CD4-positive, alpha-beta T cell treated with Interleukin-17A for 1 hour (primary cell): Measurements from ENCODE around the gene LRRC73.
"Not testable (repeated sequence)": the region's sequence is repeated elsewhere in the genome, so short reads cannot be mapped to it uniquely, and the experiment has no call there.

ENCODE experiments used
- DNase-seq: peaks from one replicate; pipeline ENCODE4 v3.0.0-alpha.2; 2020

LRRC73 gene

DNA sequence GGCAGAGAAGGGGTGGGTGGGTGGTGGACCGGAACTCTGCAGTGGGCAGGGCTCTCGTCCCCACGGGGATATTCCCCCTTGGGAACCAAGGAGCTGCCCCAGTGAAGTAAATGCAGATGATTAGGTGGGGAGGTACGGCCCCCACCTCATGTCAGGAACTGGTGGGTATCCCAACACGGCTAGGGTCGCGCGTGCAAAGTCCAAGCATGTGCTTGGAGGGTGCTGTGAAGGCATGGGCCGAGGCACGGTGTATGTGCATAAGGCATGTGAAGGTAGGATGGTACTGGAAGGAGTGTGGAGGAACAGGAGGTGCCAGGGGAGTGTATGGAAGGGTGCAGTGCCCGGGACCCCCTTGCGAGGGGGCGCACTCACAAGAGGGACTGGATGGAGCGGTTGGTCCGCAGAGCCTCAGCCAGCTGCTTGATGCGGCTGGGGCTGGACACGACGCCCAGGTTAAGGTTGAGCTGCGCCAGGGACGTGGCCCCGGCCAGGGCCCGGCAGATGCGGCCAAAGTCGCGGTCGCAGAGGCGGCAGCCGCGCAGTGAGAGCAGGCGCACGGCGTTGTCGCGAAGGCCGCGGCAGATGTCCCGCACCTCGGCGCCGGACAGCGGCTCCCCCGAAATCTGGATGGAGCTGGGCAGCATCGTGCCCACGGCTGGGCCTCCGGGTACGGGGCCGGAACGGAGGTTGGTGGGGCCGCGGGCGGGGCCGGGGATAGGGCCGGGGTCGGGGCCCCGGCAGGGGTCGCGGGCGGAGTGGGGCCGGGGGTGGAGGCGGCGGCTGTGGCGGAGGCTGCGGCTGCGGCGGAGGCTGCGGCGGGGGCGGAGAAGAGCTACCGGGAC, 783 bp downstream of the LRRC73 start:
- no peak for DNase-seq

DNA sequence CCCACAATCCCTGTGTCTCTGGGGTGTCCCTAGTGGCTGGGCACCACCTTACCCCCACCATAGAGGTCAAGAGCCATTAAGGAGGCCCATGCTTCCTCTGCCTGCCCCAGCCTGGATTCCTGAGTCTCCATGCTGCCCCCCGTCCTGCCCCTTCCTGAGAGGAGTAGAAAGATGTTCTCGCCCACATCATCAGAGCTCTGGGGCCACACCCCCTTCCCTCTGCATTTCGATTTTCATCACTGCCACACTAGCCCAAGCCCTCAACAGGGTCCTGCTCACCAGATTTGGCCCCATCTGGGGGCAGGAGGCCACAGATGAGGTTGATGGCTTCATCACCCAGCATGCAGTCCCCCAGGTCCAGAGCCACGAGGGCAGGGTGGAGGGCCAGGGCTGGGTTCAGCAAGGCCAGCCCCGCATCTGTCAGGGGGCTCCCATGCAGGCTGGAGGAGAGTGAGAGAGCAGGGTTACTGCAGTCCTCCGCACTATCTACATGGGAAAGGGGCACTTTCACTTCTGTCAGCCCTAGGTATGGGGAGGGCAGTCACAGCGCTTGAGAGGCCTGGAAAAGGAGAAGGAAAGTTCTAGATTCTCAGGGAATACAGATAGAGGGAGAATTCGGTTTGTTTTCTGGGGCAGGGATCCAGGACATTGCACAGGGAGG, 1.5 kb downstream of the LRRC73 start:
- no peak for DNase-seq

DNA sequence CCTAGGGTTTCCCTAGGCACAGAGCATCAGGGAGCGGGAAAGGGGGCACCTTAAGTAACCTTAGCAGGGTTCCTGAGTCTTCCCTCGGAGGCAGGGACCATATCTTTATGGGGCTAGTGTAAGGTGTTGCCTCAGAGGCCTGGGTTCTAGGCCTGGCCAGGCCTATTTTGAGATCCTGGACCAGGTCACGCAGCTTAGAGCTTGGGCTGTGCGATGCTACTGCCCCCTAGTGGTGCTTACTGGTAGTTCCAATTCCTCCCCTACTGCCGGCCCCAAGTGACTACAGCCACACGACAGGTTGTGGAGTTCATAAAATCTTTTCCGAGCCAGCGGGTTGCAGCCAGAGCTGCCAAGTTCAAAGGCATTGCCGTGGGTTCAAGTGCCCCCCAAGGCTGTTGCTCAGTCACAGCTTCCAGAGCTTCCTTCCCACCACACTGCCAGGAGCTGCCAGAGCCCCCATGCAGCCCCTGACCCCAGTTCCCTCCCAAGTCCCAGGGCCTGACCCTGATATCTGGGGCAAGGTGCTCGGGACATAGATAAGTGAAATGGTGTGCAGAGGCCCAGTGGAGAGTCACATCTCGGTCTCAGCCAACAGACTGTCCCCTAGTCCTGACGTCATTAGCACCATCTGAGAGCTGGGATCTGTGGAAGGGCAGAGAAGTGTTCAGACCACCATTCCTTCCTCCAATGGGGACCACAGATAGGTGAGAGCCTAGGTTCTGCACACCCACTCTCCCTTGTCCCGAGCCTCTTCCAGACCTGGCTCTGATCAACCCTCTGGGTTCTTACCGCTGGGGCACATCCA, 3.3 kb downstream of the LRRC73 start:
- DNase-seq = peak; percentile 87

GRCh38 chr6:43506171-43506570, 4.0 kb downstream of the LRRC73 start:
- no peak for DNase-seq

DNA sequence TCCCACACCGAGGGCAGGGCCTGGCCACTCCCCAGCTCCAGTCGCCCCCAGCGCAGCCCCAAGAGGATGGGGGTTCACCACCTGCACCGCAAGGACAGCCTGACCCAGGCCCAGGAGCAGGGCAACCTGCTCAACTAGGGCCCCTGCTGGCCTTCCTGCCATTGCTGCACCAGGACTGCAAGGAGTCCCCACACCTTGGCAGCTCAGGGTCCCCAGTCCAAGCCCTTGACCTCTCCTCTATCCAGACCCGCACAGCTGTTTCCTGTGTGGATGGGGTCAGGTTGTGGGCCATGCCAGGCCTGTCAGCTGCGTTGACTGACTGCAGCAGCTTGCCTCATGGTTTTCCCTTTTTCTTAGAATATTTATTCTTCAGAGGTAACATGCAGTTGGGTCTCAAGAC, 4.4 kb downstream of the LRRC73 start:
- no peak for DNase-seq

DNA sequence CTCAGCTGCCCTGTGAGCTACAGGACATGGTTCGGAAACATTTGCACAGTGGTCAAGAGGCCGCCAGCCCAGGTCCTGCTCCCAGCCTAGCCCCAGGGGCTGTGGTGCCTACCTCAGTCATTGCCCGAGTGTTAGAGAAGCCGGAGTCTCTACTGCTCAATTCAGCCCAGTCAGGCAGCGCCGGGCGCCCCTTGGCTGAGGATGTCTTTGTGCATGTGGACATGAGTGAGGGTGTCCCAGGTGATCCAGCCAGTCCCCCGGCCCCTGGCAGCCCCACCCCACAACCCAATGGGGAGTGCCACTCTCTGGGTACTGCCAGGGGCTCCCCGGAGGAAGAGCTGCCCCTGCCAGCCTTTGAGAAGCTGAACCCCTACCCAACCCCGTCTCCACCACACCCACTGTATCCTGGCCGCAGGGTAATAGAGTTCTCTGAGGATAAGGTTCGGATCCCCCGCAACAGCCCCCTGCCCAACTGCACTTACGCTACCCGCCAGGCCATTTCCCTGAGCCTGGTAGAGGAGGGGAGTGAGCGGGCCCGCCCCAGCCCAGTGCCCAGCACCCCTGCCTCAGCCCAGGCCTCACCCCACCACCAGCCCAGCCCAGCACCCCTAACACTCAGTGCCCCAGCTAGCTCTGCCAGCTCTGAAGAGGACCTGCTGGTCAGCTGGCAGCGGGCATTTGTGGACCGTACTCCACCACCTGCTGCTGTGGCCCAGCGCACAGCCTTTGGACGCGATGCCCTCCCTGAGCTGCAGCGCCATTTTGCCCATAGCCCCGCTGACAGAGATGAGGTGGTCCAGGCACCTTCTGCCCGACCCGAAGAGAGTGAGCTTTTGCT, 5.2 kb downstream of the LRRC73 start:
- DNase-seq = no peak

DNA sequence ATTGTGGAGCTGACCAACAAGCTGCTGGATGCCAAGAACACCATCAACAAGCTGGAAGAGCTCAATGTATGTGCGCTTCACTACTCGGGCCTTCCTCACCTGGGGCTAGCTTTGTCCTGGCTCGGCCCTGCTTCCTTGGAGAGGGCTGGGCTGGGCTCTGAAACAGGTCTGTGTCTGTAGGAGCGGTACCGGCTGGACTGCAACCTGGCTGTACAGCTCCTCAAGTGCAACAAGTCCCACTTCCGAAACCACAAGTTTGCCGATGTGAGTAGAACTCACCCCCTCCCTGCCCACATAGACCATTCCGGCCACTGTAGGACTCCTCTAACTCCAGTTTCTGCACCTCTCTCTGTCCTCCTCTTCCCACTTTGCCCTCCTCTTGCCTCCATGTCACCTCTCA, 6.7 kb downstream of the LRRC73 start:
- no peak for DNase-seq

- DNase-seq = no peak
Measured at GRCh38 chr6:43502666-43503065, 7.5 kb downstream of the LRRC73 start.

- no peak for DNase-seq
Measured at GRCh38 chr6:43500921-43501320, 9.2 kb downstream of the LRRC73 start.

DNA sequence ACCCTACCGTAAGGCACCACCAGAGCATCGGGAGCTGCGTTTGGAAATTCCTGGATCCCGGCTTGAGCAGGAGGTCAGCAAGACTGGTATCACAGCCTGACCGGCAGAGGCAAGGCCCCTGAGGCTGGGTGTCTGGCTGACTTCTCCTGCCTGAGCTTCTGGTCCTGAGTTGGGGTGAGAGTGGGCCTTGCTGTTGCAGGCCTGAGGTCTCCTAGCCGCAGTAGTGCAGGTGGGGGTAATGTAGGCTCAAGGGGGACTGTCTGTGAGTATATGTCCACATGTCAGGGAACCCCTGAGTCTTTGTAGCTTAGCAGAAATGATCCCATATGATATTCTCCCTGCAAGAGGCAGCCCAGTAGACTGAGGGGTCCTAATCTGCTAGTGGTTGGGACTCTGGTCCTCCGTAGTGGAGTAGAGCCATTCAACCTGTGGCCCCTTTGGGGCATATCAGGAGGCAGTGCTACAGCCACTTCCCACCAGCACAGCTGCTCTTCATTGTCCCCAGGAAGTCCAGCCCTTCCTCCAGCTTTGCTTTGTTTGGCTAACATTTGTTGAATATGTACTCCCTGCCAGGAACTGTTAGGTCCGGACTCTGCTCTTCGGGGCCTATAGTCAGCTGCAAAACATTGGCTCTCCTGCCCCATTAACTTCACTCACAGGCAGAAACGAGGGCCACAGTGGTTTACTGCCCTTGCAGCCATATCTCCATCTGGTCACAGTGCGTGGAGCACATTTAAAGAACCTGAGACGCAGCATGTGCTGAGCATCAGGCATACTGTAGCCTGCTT, 10.9 kb downstream of the LRRC73 start:
- no peak for DNase-seq

- not testable (repeated sequence) for DNase-seq
Measured at GRCh38 chr6:43498291-43498690, 11.9 kb downstream of the LRRC73 start.

- DNase-seq = no peak
Measured at GRCh38 chr6:43497689-43498088, 12.5 kb downstream of the LRRC73 start.

DNA sequence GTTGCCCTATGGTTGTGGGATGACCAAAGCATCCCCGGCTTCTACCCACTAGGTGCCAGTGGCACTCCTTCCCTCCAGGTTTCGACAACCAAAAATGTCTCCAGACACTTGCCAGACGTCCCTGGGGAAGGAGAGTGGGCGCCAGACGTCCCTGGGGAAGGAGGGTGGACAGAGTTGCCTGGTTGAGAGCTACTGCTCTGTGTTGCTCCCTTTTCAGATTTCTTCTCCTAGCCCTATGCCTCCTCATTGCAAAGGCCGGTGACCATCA, 13.1 kb downstream of the LRRC73 start:
- DNase-seq = no peak

DNA sequence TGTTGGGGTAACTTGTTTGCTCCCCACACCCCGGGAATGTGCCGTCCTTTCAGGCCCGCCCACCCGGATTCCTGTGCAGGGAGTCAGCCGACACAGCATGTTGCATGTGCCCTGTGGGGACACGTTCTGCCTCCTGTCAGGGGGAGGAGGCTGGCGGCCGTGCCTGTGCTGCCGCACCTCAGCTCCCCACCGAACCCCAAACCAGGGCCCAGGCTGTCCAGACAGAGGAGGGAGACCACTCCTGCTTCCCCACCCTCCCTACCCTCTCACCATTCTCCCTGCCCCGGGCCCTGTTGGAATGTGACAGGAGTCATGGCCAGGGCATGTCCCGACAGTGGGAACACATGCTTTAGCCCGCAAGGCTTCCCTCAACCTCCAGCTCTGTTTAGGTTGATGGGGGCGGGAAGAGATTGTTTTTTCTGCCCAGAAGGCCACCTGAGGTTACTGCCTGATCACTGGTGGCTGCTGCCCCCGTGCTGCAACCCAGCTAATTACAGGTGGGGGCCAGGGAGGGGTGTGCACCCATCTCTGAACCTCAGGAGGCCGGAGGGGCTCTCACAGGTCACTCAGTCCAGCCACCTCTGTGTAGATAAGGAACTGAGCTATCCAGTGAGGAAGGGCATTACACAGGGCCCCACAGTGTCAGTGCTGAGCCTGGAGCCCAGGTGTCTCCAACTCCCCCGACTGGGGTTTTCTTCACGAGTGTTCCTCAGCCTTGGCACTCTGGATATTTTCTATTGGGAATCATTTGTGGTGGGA, 13.6 kb downstream of the LRRC73 start:
- peak; percentile 20 for DNase-seq

- DNase-seq = peak; percentile 50
Measured at GRCh38 chr6:43495409-43495941, 14.7 kb downstream of the LRRC73 start.

GRCh38 chr6:43494766-43495165, 15.4 kb downstream of the LRRC73 start:
- DNase-seq = no peak

DNA sequence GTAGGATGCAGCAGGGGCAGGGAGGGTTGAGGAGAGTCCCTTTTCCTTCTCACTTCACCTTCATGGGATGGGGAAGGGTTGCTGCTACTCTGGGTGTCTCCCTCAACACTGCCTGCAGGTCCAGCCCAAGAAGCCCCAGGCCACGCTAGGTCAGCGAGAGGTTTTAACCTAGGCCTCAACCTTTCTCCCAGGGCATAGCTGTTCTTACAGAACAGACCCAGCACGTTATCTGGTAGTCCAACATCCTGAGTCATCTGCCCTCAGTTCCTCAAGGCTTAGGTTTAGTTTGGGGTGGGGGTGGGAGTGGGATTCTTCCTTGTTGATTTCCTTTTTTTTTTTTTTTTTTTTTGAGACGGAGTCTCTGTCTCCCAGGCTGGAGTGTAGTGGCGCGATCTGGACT, 15.8 kb downstream of the LRRC73 start:
- no peak for DNase-seq

- DNase-seq = no peak
Measured at GRCh38 chr6:43493833-43494232, 16.3 kb downstream of the LRRC73 start.

- no peak for DNase-seq
Measured at GRCh38 chr6:43493230-43493629, 16.9 kb downstream of the LRRC73 start.

GRCh38 chr6:43492673-43493072, 17.5 kb downstream of the LRRC73 start:
- DNase-seq = no peak
